HG03039 (cell line): ENCODE measurements around the gene H6PD.

Experiments used
- ATAC-seq: cut with Tn5 transposase; IDR thresholded peaks from one replicate; pipeline ENCODE4 v1.9.1; 2021; ENCODE audit warnings: mild to moderate bottlenecking, moderate library complexity; ENCODE audit not compliant: unreplicated experiment

H6PD gene

DNA sequence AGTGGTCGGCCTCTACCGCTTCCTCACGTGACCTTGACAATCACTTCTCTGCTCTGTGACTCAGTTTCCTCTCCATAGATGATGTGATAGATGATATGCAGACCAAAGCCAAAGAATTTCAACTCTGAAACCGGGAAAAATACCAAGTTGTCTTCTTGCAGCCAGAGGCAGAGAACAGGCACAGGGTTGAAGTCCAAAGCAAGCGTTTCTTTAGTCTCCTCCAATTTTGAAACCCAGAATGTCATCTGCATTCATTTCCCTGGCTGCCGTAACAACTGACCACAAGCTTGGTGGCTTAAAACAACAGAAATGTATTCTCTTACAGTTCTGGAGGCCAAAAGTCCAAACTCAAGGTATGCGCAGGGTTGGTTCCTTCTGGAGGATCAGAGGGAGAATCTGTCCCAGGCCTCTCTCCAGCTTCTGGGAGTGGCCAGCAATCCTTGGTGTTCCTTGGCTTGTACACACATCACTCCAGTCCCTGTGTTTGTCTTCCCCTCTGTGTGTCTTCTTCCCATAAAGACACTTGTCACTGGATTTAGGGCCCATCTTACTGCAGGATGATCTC lies 30.3 kb upstream of the H6PD start:
- ATAC-seq: no peak

DNA sequence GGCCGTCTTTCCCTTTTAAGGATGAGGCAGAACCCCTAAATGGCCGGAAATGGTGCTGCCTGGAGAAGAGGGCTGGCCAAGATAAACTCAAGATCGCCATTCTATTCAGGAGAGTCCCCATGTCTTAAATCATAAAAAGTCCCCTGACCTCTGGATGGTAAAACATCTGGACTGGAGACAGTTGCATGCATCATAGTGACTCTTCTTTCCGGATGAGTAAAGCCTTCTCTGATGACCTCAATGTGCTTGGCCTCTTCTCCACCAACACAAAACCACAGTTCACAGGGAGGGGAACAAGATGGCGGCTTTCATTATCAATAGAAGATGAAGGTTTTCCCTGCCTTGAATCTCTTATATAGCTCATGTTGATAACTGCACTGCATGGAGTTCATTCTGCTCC lies 27.5 kb upstream of the H6PD start:
- no peak for ATAC-seq

DNA sequence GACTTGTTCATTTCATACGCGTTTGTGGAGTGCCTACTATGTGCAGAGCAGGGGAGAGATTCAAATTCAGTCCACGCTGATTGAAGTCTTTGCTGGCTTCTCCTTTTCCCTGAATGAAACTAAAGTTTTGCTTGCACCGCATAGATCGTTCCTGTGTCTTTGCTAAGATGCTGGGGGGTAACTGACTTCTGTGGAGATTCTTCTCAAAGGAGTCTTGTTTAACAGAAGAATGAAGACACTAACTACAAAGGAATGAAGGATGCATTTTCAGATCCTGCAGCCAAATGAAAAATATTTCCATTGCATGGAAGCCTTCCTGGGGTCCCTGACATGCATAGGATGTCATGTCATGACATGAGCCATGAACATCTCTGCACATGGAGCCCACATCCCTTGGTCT lies 26.9 kb upstream of the H6PD start:
- ATAC-seq: no peak

DNA sequence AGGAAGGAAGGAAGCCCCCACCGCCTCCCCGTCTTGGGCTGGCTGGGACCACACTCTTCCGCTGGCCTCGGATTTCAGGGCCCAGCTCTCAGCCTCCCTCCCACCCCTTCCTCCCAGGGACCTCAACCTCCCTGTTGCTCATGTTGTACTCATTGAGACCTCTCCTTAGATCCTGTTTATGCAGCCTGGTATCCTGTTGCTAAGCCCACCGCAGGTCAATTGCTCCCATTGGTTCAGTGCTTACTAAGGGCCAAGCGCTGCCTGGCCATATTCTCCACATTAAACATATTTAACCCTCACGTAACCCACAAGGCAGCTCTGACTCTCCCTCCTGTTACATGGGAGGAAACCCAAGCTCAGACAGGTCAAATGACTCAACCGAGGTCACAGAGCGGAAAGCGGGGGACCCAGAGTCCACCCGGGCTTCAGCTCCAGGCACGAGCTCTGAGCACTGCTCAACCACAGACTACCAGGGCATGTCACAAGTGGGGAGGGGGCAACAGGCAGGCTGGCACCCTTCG lies 23.2 kb upstream of the H6PD start:
- no peak for ATAC-seq

DNA sequence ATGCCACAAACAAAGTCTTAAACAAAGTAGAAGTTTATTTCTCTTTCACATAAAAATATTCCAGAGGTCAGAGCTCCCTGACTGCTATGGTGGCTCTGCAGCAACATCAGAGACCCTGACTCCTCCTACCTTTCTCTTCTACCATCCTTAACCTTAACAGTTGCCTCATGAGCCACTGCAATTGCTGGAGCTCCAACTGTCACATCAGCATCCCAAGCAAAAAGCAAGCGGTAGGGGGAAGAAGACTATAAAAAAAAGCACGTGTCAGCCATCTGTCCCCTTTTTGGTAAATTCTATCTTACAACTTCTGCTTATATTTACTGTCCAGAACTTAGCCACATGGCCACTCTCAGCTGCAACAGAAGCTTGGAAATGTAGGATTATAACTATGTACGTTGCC lies 21.8 kb upstream of the H6PD start:
- ATAC-seq: no peak

DNA sequence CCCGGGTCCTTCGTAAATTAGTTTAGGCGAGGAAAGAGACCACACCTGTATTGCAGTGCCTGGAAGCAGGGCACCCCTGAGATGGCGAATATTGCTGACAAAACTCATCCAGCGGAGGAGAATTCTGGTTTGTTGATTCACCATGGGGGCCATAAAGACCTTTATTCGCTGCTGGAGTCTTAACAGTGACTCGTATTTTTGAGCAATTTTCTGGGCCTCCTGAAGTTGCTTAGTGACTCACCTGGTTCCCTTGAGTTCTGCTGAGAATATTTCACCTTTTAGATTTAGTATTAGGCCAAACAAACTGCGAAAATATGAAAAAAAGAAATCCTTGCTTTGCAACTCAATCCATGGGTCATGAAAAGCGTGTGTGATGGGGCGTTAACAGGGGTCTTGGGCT lies 20.6 kb upstream of the H6PD start:
- no peak for ATAC-seq

DNA sequence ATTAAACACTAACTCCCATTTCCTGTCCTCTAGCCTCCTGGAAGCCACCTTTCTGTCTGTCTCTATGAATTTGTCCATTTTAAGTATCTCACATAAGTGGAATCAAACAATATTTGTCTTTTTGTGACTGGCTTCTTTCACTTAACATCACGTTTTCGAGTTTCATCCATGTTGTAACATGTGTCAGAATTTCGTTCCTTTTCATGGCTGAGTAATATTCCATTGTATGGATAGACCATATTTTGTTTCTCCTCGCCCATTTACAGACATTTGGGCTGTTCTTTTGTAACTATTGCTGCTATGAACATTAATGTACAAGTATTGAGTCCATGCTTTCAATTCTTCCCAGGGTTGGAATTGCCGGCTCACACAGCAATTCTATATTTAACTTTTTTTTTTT lies 15.7 kb upstream of the H6PD start:
- no peak for ATAC-seq

DNA sequence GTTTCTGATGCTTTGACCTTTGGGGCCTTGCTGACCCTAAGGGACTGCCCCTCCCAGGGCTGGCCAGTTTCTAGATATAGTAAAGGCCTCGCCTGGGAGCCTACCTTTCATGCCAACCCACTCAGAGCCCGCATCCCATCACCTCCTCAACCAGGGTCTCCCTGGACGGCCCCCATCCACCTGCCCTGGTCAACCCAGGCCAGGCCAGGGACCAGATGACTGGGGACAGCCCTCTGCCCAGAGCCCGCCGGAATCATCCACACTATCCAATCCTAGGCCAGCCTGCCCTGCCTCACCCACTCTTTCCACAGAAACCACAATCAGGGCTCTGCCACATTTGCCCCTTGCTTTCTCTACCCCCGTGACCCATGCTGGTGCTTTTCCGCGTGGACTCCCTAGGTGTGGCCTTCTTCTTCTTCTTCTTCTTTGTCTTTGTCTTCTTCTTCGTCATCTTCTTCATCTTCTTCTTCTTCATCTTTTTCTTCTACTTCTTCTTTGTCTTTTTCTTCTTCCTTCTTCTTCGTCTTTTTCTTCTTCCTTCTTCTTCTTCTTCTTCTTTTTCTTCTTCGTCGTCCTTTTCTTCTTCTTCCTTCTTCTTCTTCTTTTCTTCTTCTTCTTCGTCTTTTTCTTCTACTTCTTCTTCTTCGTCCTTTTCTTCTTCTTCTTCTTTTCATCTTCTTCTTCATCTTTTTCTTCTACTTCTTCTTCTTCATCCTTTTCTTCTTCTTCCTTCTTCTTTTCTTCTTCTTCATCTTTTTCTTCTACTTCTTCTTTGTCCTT lies 11.5 kb upstream of the H6PD start:
- no peak for ATAC-seq

DNA sequence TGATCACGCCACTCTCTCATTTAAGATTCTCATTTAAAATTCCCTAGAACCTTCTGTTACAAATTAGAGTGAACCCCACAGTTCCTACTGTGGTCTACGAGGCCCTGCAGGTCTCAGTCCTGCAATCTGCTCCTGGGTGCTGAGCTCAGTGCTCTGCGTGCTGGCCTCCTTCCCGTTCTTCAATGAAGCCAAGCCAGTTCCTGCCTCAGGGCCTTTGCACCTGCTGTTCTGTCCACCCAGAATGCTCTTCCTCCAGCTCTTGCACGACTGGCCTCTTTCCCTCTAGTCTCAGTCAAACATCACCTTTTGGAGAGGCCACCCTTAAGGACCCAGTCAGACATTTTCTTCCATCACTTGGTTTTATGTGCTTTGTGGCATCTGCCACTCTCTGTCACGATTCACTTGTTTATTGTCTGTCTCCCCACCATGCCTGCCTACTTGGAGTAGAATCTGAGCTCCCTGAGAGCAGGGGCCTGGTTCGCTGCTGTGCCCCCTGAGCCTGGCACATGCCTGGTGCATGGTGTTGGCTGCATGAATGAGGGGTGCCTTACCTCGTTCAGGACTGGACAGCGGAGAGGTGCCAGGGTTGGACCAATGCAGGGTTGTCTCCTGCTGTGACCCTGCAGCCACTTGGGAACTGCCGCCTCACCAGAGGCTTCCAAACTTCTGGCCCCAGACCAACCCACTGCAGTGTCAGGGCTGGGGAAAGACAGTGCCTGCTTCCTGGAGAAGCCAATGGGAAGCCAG lies 9.7 kb upstream of the H6PD start:
- no peak for ATAC-seq

DNA sequence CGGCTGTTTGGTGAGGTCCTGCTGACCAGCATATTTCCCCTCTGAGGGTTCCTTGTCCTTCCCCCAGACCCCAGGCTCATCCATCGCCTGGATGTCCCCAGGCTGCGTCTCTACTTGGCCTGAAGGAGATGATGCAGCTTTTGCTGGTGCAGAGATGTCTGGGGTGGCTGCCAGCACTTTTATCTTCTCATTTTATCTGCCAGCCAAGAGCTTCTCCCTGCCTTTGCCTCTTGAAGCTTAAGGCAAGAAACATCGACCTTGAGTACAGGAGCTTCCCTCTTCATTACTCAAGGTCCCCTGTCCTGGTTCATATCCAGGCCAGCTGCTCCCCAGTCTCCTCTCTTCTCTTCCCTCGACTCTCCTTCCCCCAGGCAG lies 9.2 kb upstream of the H6PD start:
- no peak for ATAC-seq

DNA sequence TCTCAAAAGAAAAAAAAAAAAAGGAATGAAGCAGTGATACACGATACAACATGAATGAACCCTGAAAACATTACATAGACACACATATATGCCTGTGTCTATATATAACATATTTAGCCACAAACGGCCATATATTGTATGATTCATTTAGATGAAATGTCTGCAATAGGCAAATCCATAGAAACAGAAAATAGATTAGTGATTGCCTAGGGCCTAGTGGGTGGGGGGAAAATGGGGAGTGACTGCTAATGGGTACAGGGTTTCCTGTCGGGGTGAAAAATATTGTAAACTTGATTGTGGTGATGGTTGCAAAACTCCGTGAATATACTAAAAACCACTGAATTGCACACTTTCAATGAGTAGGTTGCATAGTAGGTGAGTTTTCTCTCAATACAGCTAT lies 6.0 kb upstream of the H6PD start:
- ATAC-seq: no peak

DNA sequence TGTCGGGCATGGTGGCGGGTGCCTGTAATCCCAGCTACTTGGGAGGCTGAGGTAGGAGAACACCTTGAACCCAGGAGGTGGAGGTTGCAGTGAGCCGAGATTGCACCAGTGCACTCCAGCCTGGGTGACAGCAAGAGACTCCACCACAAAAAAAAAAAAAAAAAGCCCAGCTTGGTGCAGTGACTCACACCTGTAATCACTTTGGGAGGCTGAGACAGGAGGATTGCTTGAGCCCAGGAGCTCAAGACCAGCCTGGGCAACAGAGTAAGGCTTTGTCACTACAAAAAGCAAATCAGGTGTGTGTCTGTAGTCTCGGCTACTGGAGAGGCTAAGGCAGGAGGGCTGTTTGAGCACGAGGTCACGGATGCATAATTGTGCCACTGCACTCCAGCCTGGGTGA lies 5.0 kb upstream of the H6PD start:
- ATAC-seq: no peak

DNA sequence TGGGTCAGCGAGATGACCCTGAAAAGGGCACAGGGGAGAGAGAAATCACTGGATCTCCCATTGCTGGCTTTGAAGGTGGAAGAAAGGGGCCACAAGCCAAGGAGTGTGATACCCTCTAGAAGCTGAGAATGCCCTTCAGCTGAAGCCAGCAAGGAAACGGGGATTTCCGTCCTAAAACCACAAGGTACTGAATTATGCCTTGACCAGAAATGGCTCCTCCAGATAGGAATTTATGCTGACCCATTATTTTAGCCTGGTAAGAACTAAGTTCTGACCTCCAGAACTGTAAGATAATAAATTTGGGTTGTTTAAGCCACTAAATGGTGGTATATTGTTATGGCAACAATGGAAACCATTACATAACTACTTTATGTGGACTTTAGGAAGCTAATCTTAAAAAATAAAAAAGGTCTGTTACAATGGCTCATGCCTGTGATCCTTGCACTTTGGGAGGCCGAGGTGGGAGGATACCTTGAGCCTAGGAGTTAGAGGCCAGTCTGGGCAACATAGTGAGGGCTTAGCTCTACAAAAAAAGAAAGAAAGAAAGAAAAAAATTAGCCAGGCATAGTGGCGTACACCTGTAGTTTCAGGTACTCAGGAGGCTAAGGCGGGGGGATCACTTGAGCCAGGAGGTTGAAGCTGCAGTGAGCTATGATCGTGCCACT lies 3.6 kb upstream of the H6PD start:
- no peak for ATAC-seq

DNA sequence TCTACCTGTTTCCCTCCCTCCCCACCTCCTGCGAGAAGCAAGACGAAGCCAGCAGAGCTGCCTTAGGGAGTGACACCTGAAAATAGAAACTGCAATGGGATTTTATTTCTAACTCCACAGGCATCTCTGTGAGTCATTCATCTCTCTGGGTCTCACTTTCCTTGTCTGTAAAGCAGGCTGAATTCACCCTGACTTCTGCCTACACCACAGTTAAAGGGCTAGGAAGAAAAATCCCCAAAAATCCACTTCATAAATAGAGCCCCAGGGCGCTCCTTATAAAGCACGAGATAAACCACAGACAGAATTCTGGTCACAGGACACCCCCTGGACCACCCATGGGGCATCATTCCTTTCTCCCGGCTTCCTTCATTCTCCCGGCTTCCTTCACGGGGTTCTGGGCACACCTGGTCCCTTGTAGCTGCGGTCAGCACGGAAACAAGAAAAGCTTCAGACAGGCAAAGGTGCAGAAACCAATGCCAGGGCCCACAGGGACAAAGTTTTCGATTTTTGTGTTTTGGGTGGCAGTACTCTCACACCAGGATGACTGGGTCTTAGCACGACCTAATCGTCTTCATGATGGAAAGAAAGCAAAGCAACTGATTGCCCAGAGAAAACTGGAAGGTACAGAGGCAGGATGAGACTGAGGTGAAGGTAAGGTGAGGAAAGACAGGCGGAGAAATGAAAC lies 2.8 kb upstream of the H6PD start:
- no peak for ATAC-seq

DNA sequence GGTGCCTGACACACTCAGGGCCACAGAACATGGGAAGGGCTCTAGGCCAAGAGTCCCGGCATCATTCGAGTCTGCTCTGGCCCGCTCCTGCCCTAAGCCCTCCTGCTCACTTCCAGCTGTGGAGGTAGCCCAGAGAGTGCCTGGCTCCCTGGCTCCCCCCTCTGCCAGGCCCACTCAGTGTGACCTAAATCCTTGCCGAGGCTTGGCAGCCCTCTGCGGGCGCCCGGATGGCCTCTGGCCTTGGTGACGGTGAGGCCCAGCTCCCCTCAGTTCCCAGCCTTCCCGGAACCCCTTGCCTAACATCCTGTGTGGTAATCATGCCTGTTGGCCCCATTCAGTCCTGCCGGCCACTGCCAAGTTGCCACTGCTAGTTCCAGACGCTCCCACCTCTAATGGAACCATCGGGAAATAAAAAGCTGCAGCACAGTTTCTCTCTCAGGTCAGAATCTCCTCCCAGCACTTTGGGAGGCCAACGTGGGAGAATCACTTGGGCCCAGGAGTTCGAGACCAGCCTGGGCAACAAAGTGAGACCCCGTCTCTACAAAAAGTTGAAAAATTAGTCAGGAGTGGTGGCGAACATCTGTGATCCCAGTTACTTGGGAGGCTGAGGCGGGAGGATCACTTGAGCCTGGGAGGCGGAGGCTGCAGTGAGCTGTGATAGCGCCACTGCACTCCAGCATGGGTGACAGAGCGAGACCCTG lies 1.2 kb upstream of the H6PD start:
- ATAC-seq: no peak

DNA sequence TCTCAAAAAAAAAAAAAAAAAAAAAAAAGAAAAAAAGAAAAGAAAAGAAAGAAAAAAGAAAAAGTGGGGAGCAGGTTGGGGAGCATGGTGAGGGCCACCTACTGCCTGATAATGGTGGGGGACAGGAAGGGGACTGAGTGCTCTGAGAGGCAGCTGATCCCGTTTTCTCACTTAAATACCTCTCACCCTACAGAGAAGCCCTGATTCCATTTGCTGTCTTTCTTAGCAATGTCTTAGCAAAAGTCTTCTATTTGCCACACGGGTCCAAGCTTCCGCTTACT lies 692 bp upstream of the H6PD start:
- ATAC-seq: no peak

DNA sequence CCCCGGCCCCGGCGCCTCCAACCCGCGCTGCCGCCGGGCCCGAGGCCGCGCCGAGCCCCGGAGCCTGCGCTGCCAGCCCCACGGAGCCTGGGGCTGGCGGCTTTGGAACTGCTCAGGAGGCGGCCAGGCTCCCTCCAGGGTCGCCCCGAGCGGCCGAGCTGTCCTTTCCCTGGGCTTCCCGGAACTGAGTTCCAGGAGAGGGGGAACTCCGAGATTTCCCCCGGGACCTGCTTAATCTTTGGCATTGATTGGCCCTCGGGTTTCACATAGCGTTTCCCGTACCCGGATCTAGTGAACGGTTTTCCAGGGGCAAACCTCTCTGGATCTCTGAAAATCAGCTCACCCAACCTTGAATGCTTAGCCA lies 504 bp downstream of the H6PD start:
- no peak for ATAC-seq

DNA sequence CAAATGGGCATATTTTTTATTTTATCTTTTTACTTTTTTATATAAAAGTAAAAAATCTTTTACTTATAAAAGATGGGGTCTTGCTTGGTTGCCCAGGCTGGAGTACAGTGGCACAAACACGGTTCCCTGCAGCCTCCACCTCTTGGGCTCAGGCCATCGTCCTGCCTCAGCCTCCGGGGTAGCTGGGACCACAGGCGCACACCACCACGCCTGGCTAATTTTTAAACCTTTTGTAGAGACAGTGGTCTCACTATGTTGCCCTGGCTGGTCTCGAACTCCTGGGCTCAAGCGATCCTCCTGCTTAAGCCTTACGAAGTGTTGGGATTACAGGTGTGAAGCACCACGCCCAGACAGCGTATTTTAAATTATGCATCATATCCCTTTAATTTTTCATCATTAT lies 986 bp downstream of the H6PD start:
- ATAC-seq: no peak

DNA sequence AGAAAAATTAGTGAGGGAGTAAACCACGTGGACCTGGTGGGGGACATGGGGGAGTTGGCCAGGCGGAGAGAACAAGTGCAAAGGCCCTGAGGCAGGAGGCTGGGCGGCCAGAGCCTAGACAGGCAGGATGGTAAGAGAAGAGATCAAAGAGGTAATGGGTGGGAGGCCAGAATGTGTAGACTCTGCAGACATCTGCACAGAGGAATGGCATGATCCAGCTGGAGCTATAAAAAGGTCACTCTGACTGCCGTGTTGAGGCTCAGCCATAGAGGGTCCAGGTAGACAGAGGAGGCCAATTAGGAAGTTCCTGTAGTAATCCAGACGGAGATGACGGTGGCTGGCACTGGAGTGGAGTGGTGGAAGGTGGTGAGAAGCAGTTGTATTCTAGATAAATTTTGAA lies 3.6 kb downstream of the H6PD start:
- no peak for ATAC-seq

DNA sequence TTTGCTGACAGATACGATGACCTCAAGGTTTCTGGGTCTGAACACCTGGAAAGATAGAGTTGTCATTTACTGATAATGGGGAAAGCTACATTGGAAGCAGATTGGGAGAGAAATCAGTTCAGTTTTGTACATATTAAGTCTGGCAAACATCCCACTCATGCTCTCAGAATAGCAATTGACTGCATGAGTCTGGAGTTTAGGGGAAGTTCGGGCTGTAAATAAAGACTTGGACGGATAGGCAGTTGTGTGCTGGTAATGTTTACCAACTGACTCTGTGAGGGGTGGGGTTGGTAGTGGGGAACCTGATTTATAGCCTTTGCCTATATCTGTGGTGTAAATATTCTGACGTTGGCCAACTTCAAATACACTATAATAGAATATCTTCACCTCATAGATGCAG lies 4.0 kb downstream of the H6PD start:
- no peak for ATAC-seq
